H9 (cell line): ENCODE results near the gene ITGA1. TPM values are rescaled to one million over a fixed set of nuclear protein-coding genes. Genes with fewer than 3 reads are reported as not detected.

Experiments used
- DNase-seq: peaks from one replicate; pipeline ENCODE4 v3.0.0-alpha.2; 2017
- H2AFZ ChIP-seq: one replicate; pipeline ENCODE4 v1.6.1; 2013; ENCODE audit warnings: mild to moderate bottlenecking, low read length, control low read depth, moderate library complexity
- H2AK5ac ChIP-seq: 2 replicates; pipeline ENCODE4 v1.6.1; 2013; ENCODE audit warnings: low read length, control low read depth, mixed read lengths; ENCODE audit not compliant: insufficient read length
- H2BK120ac ChIP-seq: one replicate; pipeline ENCODE4 v1.6.1; 2013; ENCODE audit warnings: low read depth, mild to moderate bottlenecking, low read length, control low read depth, inconsistent platforms; ENCODE audit not compliant: poor library complexity, severe bottlenecking
- H2BK12ac ChIP-seq: 2 replicates; pipeline ENCODE4 v1.6.1; 2013; ENCODE audit warnings: low read length, control low read depth, mixed read lengths, low read depth; ENCODE audit not compliant: insufficient read length
- H2BK15ac ChIP-seq: 2 replicates; pipeline ENCODE4 v1.6.1; 2013; ENCODE audit warnings: low read depth, low read length, control low read depth
- H2BK20ac ChIP-seq: one replicate; pipeline ENCODE4 v1.6.1; 2013; ENCODE audit warnings: low read depth, mild to moderate bottlenecking, low read length, control low read depth, inconsistent platforms; ENCODE audit not compliant: poor library complexity, severe bottlenecking
- H2BK5ac ChIP-seq: 2 replicates; pipeline ENCODE4 v1.6.1; 2013; ENCODE audit warnings: low read length, control low read depth, mixed read lengths; ENCODE audit not compliant: insufficient read length
- H3K14ac ChIP-seq: 2 replicates; pipeline ENCODE4 v1.6.1; 2013; ENCODE audit warnings: low read length, control low read depth; ENCODE audit not compliant: insufficient read depth
- H3K18ac ChIP-seq: 2 replicates; pipeline ENCODE4 v1.6.1; 2013; ENCODE audit warnings: low read depth, mild to moderate bottlenecking, mixed read lengths, low read length, control low read depth; ENCODE audit not compliant: insufficient read length
- H3K23ac ChIP-seq: 2 replicates; pipeline ENCODE4 v1.6.1; 2013; ENCODE audit warnings: low read length, control low read depth, mixed read lengths, low read depth; ENCODE audit not compliant: insufficient read length
- H3K23me2 ChIP-seq: 2 replicates; pipeline ENCODE4 v1.6.1; 2013; ENCODE audit warnings: low read depth, mild to moderate bottlenecking, mixed read lengths, low read length, control low read depth; ENCODE audit not compliant: insufficient read length, poor library complexity, severe bottlenecking
- H3K27ac ChIP-seq: 2 replicates; pipeline ENCODE4 v1.5.1; 2013; ENCODE audit warnings: low read length, control low read depth, mixed read lengths, low read depth; ENCODE audit not compliant: insufficient read length
- H3K27me3 ChIP-seq: 2 replicates; pipeline ENCODE4 v1.6.1; 2013; ENCODE audit warnings: low read length, control low read depth, inconsistent platforms; ENCODE audit not compliant: insufficient read depth
- H3K4ac ChIP-seq: 2 replicates; pipeline ENCODE4 v1.6.1; 2013; ENCODE audit warnings: low read depth, mild to moderate bottlenecking, control low read depth, inconsistent platforms, low read length, moderate library complexity
- H3K4me1 ChIP-seq: 2 replicates; pipeline ENCODE4 v1.6.1; 2013; ENCODE audit warnings: low read length, control low read depth, inconsistent platforms; ENCODE audit not compliant: insufficient read depth
- H3K4me2 ChIP-seq: 2 replicates; pipeline ENCODE4 v1.6.1; 2013; ENCODE audit warnings: low read length, control low read depth, mixed read lengths; ENCODE audit not compliant: insufficient read length, insufficient read depth
- H3K56ac ChIP-seq: 2 replicates; pipeline ENCODE4 v1.6.1; 2013; ENCODE audit warnings: low read depth, mild to moderate bottlenecking, mixed read lengths, low read length, control low read depth; ENCODE audit not compliant: insufficient read length
- H3K79me1 ChIP-seq: 2 replicates; pipeline ENCODE4 v1.6.1; 2013; ENCODE audit warnings: low read depth, mild to moderate bottlenecking, moderate library complexity, low read length, control low read depth, inconsistent platforms; ENCODE audit not compliant: insufficient read depth, poor library complexity, severe bottlenecking
- H3K79me2 ChIP-seq: 2 replicates; pipeline ENCODE4 v1.6.1; 2013; ENCODE audit warnings: low read length, control low read depth, inconsistent platforms; ENCODE audit not compliant: insufficient read depth
- H3K9ac ChIP-seq: 2 replicates; pipeline ENCODE4 v1.6.1; 2013; ENCODE audit warnings: low read length, control low read depth, mixed read lengths; ENCODE audit not compliant: insufficient read length; ENCODE audit errors: extremely low read depth
- H3K9me3 ChIP-seq: one replicate; pipeline ENCODE4 v1.6.1; 2013; ENCODE audit warnings: low read depth, low read length, inconsistent platforms; ENCODE audit not compliant: control insufficient read depth
- H3T11ph ChIP-seq: one replicate; pipeline ENCODE4 v1.6.1; 2013; ENCODE audit warnings: mild to moderate bottlenecking, low read length, control low read depth, inconsistent platforms
- H4K20me1 ChIP-seq: one replicate; pipeline ENCODE4 v1.6.1; 2013; ENCODE audit not compliant: control insufficient read depth, insufficient read length, insufficient read depth
- H4K5ac ChIP-seq: 2 replicates; pipeline ENCODE4 v1.6.1; 2013; ENCODE audit warnings: low read depth, mild to moderate bottlenecking, mixed read lengths, low read length, control low read depth; ENCODE audit not compliant: insufficient read length
- H4K8ac ChIP-seq: replicated peaks from 2 replicates; pipeline ENCODE4 v1.6.1; 2013; ENCODE audit warnings: low read length, control low read depth, mixed read lengths, low read depth; ENCODE audit not compliant: insufficient read length
- H4K91ac ChIP-seq: 2 replicates; pipeline ENCODE4 v1.6.1; 2013; ENCODE audit warnings: low read depth, mild to moderate bottlenecking, moderate library complexity, mixed read lengths, low read length, control low read depth; ENCODE audit not compliant: insufficient read length
- H3K27ac Mint-ChIP-seq, 3 experiments: 2 replicates in 2 of 3; 3 replicates in 1 of 3; pipeline ENCODE4 v1.8.0; 2020 to 2021; ENCODE audit warnings: mixed read lengths in 3 of 3, mild to moderate bottlenecking in 1 of 3, moderate library complexity in 1 of 3
- H3K27me3 Mint-ChIP-seq: 2 replicates; pipeline ENCODE4 v1.8.0; 2021; ENCODE audit warnings: low read depth, mild to moderate bottlenecking, moderate library complexity, mixed read lengths
- H3K36me3 Mint-ChIP-seq, 3 experiments: 2 replicates in 2 of 3; 3 replicates in 1 of 3; pipeline ENCODE4 v1.8.0; 2020 to 2021; ENCODE audit warnings: low read depth in 3 of 3, mixed read lengths in 3 of 3; ENCODE audit not compliant: insufficient read depth in 1 of 3
- H3K4me1 Mint-ChIP-seq, 2 experiments: 2 replicates each; pipeline ENCODE4 v1.8.0; 2020; ENCODE audit warnings: mixed read lengths in 2 of 2
- H3K4me3 Mint-ChIP-seq, 2 experiments: 2 replicates in 1 of 2; 3 replicates in 1 of 2; pipeline ENCODE4 v1.8.0; 2020 to 2021; ENCODE audit warnings: mild to moderate bottlenecking in 2 of 2, mixed read lengths in 2 of 2, moderate library complexity in 1 of 2
- H3K9me3 Mint-ChIP-seq, 2 experiments: 2 replicates in 1 of 2; 3 replicates in 1 of 2; pipeline ENCODE4 v1.8.0; 2020; ENCODE audit warnings: mild to moderate bottlenecking in 2 of 2, mixed read lengths in 2 of 2, moderate library complexity in 1 of 2
- WGBS: extraction: QIAGEN DNeasy Blood & Tissue Kit; methylation state at CpG from one replicate; pipeline ENCODE4 v1.1.7; 2013; ENCODE audit warnings: missing lambda C conversion rate, low lambda C conversion rate, mixed read lengths; ENCODE audit not compliant: insufficient read length; ENCODE audit errors: extremely low coverage; 5-methylcytosine and 5-hydroxymethylcytosine counted together
- total RNA-seq: library from RNA; stranded (reverse); gene quantifications from 2 replicates; pipeline ENCODE4 v1.2.1, GENCODE V29; 2021
- TF ChIP-seq, protein P1 (sequence below): fragments of 200-600 bp; sonication (generic); conservative IDR thresholded peaks from 3 replicates; pipeline ENCODE4 v1.8.0; 2021; ENCODE audit warnings: antibody characterized with exemption, mild to moderate bottlenecking

Gene ITGA1
- total RNA-seq, 1 experiment from 2014 or later, result 3.9 TPM

DNA sequence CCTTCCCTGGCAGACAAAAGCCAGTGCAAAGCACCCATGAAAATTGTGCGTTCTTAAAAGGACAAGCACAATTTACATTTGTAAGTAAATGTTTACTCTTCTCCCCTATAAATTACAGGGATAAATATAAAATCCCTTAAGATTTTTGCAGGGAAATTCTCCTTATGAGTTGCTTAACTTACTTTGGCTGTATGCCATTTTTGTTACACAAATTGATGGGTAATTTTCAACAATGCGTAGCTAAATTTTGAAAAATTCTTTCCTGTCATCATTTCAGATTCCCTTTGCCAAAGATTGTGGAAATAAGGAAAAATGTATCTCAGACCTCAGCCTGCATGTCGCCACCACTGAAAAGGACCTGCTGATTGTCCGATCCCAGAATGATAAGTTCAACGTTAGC lies 137.3 kb downstream of the ITGA1 start:
- Histone ChIP-seq H3K4me2 (no peak overlapping the region), H3K4ac (no peak overlapping the region), H3K14ac (no peak overlapping the region), H2AK5ac (no peak overlapping the region), H3T11ph (no peak overlapping the region), H2BK15ac (no peak overlapping the region), H3K27ac (no peak overlapping the region), H3K18ac (no peak overlapping the region), H3K23ac (no peak overlapping the region), H3K79me1 (no peaks in the 10 kb centered on the region), H4K20me1 (no peaks in the 10 kb centered on the region), H2BK20ac (no peak overlapping the region), H2BK12ac (no peak overlapping the region), H3K9me3 (no peaks in the 10 kb centered on the region), H4K8ac (no peak overlapping the region), H2AFZ (no peak overlapping the region), H3K79me2 (no peaks in the 10 kb centered on the region), H3K4me1 (no peaks in the 10 kb centered on the region; the same call in 1 of the 2 replicates), H2BK5ac (no peak overlapping the region), H4K5ac (no peak overlapping the region), H3K23me2 (no peaks in the 10 kb centered on the region), H4K91ac (no peak overlapping the region), H3K56ac (no peak overlapping the region), H2BK120ac (no peak overlapping the region), H3K27me3 (no peaks in the 10 kb centered on the region), H3K9ac (no peak overlapping the region)
- no peaks in the 10 kb centered on the region for H3K9me3 Mint-ChIP-seq
- TF ChIP-seq, protein P1, sequence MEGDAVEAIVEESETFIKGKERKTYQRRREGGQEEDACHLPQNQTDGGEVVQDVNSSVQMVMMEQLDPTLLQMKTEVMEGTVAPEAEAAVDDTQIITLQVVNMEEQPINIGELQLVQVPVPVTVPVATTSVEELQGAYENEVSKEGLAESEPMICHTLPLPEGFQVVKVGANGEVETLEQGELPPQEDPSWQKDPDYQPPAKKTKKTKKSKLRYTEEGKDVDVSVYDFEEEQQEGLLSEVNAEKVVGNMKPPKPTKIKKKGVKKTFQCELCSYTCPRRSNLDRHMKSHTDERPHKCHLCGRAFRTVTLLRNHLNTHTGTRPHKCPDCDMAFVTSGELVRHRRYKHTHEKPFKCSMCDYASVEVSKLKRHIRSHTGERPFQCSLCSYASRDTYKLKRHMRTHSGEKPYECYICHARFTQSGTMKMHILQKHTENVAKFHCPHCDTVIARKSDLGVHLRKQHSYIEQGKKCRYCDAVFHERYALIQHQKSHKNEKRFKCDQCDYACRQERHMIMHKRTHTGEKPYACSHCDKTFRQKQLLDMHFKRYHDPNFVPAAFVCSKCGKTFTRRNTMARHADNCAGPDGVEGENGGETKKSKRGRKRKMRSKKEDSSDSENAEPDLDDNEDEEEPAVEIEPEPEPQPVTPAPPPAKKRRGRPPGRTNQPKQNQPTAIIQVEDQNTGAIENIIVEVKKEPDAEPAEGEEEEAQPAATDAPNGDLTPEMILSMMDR, result no peak
- peaks cover 0 to 3% of the 10 kb centered on the region in 2 experiments; a peak in 1 of 4 replicates for H3K4me1 Mint-ChIP-seq
- no peaks in the 10 kb centered on the region for H3K27me3 Mint-ChIP-seq
- no peak overlapping the region for H3K4me3 Mint-ChIP-seq
- WGBS, result no CpG with 5 or more reads among the region's 5 CpGs
- H3K36me3 Mint-ChIP-seq, result no peaks in the 10 kb centered on the region
- DNase-seq, result no peak
- no peak overlapping the region for H3K27ac Mint-ChIP-seq
